Activated CD8-positive, alpha-beta T cell treated with anti-CD3 and anti-CD28 coated beads for 36 hours (primary cell): ENCODE results near the gene HOXB7. TPM values are rescaled to one million over a fixed set of nuclear protein-coding genes. Genes with fewer than 3 reads are reported as not detected.

Experiments
- ATAC-seq: fragments of 200-7000 bp; cut with Tn5 transposase; one replicate; pipeline ENCODE4 v1.10.0; 2021; ENCODE audit warnings: mild to moderate bottlenecking, moderate library complexity
- CTCF ChIA-PET: fragments of 350-600 bp; sonication (Branson Sonifier 250); formaldehyde crosslinking; loops from one replicate; lab custom pipeline; 2021; ENCODE audit warnings: antibody characterized with exemption; lab: Charles Lee
- POLR2A ChIA-PET: fragments of 350-600 bp; sonication (Branson Sonifier 250); formaldehyde crosslinking; loops from one replicate; lab custom pipeline; 2021; ENCODE audit warnings: antibody characterized with exemption; lab: Charles Lee
- DNase-seq: peaks from one replicate; pipeline ENCODE4 v3.0.0-alpha.2; 2020
- H3K27ac Mint-ChIP-seq: one replicate; pipeline ENCODE4 v1.8.0; 2021; ENCODE audit warnings: mild to moderate bottlenecking, mixed read lengths
- H3K27me3 Mint-ChIP-seq: one replicate; pipeline ENCODE4 v1.8.0; 2021; ENCODE audit warnings: mixed read lengths
- H3K36me3 Mint-ChIP-seq: one replicate; pipeline ENCODE4 v1.8.0; 2021; ENCODE audit warnings: low read depth, mixed read lengths
- H3K4me1 Mint-ChIP-seq: one replicate; pipeline ENCODE4 v1.8.0; 2021; ENCODE audit warnings: low read depth, mixed read lengths
- H3K4me3 Mint-ChIP-seq: one replicate; pipeline ENCODE4 v1.8.0; 2021; ENCODE audit warnings: mild to moderate bottlenecking, moderate library complexity, mixed read lengths
- H3K9me3 Mint-ChIP-seq: one replicate; pipeline ENCODE4 v1.8.0; 2021; ENCODE audit warnings: mixed read lengths
- CTCF ChIP-seq: fragments of 200-600 bp; IDR thresholded peaks from one replicate; pipeline ENCODE4 v1.8.0; 2022; ENCODE audit warnings: antibody characterized with exemption, mild to moderate bottlenecking
- intact Hi-C: fragments of 100-400 bp; cut with micrococcal nuclease; formaldehyde crosslinking; loops from one replicate; pipeline ENCODE4 v1.10.0; 2022
- total RNA-seq, 2 experiments: library from RNA; stranded (reverse); gene quantifications; one replicate each; pipeline ENCODE4 v1.2.3, GENCODE V29; 2021

The HOXB7 gene
- total RNA-seq, 2 experiments from 2014 or later: 0.50 to 1.0 TPM

- intact Hi-C loops: no loop called here
- peaks cover 5% of the 10 kb centered on the region for H3K27me3 Mint-ChIP-seq
- H3K36me3 Mint-ChIP-seq: no peaks in the 10 kb centered on the region
- peaks cover 3% of the 10 kb centered on the region for H3K4me1 Mint-ChIP-seq
- H3K9me3 Mint-ChIP-seq: no peaks in the 10 kb centered on the region
- no peak overlapping the region for H3K27ac Mint-ChIP-seq
- POLR2A ChIA-PET: interaction anchor here (0.5 kb wide), 1 partner anchor 59 kb away, joined by 3 read pairs; no protein-coding TSS in a partner anchor
- no peak for ATAC-seq
- CTCF ChIA-PET: no interaction called here
- DNase-seq: no peak
- no peak overlapping the region for H3K4me3 Mint-ChIP-seq
- no peak for TF ChIP-seq CTCF
These were observed 41.6 kb downstream of the HOXB7 start for GRCh38 chr17:48569240-48569582.

GRCh38 chr17:48568499-48569239, 42.1 kb downstream of the HOXB7 start:
- no peak for ATAC-seq
- Mint-ChIP-seq H3K27ac (no peak overlapping the region), H3K4me1 (peaks cover 3% of the 10 kb centered on the region), H3K9me3 (no peaks in the 10 kb centered on the region), H3K4me3 (no peak overlapping the region), H3K27me3 (peaks cover 5% of the 10 kb centered on the region), H3K36me3 (no peaks in the 10 kb centered on the region)
- no peak for TF ChIP-seq CTCF
- intact Hi-C loops: no loop called here
- POLR2A ChIA-PET: interaction anchor here (0.5 kb wide), 1 partner anchor 59 kb away, joined by 3 read pairs; no protein-coding TSS in a partner anchor
- CTCF ChIA-PET: interaction anchor here (1.8 kb wide), 1 partner anchor 233 kb away, joined by 7 read pairs; no protein-coding TSS in a partner anchor
- DNase-seq: no peak

- CTCF ChIA-PET: interaction anchor here (1.1 to 1.8 kb wide), 2 partner anchors 25 to 232 kb away, joined by 4 to 7 read pairs; no protein-coding TSS in a partner anchor
- POLR2A ChIA-PET: interaction anchor here (1.1 kb wide), 1 partner anchor 21 kb away, joined by 3 read pairs; no protein-coding TSS in a partner anchor
- intact Hi-C loops: no loop called here
- Mint-ChIP-seq H3K9me3 (no peaks in the 10 kb centered on the region), H3K27me3 (peaks cover 5% of the 10 kb centered on the region), H3K4me1 (peaks cover 3% of the 10 kb centered on the region), H3K4me3 (no peak overlapping the region), H3K36me3 (no peaks in the 10 kb centered on the region), H3K27ac (no peak overlapping the region)
- ATAC-seq: no peak
- no peak for TF ChIP-seq CTCF
- DNase-seq: no peak
These were observed 43.0 kb downstream of the HOXB7 start for GRCh38 chr17:48567646-48568354.

- H3K27me3 Mint-ChIP-seq: peaks cover 5% of the 10 kb centered on the region
- no peak for TF ChIP-seq CTCF
- no peaks in the 10 kb centered on the region for H3K36me3 Mint-ChIP-seq
These were observed 43.6 kb downstream of the HOXB7 start for GRCh38 chr17:48567209-48567608.

More at GRCh38 chr17:48567209-48567608, 43.6 kb downstream of the HOXB7 start:
- no peak overlapping the region for H3K4me3 Mint-ChIP-seq
- no peak for DNase-seq
- intact Hi-C loops: no loop called here
- peaks cover 3% of the 10 kb centered on the region for H3K4me1 Mint-ChIP-seq
- no peak overlapping the region for H3K27ac Mint-ChIP-seq
- ChIA-PET CTCF (interaction anchor here (1.1 to 1.8 kb wide), 2 partner anchors 26 to 231 kb away, joined by 4 to 7 read pairs; no protein-coding TSS in a partner anchor), POLR2A (interaction anchor here (1.1 kb wide), 1 partner anchor 20 kb away, joined by 3 read pairs; no protein-coding TSS in a partner anchor)
- H3K9me3 Mint-ChIP-seq: no peaks in the 10 kb centered on the region
- no peak for ATAC-seq
